IMR-90 (cell line): ENCODE measurements around the gene AHNAK. TPM values are rescaled to one million over a fixed set of nuclear protein-coding genes. Genes with fewer than 3 reads are reported as not detected.

ENCODE experiments used
- ATAC-seq: fragments of 200-7000 bp; cut with Tn5 transposase; 2 replicates; pipeline ENCODE4 v1.9.1; 2020; ENCODE audit warnings: low read depth, mild to moderate bottlenecking, moderate library complexity
- BruUV-seq: library from RNA; stranded (reverse); fragments of 400-500 nt; replicated peaks from 2 replicates; lab custom pipeline; 2021; lab: Mats Ljungman, UMichigan
- CTCF ChIA-PET: fragments of 300-600 bp; formaldehyde crosslinking; extraction: SDS; loops from one replicate; lab custom pipeline; 2021; ENCODE audit warnings: antibody characterized with exemption; lab: Yijun Ruan, JAX
- POLR2A ChIA-PET: fragments of 300-600 bp; sonication (Branson Sonifier 250); formaldehyde crosslinking; loops from one replicate; lab custom pipeline; 2022; ENCODE audit warnings: antibody characterized with exemption; ENCODE audit not compliant: unreplicated experiment; lab: Charles Lee
- DNase-seq: peaks from one replicate; pipeline ENCODE4 v3.0.0; 2013
- H2AFZ ChIP-seq: replicated peaks from 2 replicates; pipeline ENCODE3; 2013; ENCODE audit warnings: low read length, mild to moderate bottlenecking; ENCODE audit not compliant: poor library complexity
- H2AK5ac ChIP-seq: 2 replicates; pipeline ENCODE4 v1.6.1; 2013; ENCODE audit warnings: low read depth, low read length, inconsistent platforms
- H2AK9ac ChIP-seq: replicated peaks from 2 replicates; pipeline ENCODE3; 2013; ENCODE audit warnings: mild to moderate bottlenecking, low read depth, low read length, moderate library complexity; ENCODE audit not compliant: poor library complexity
- H2BK120ac ChIP-seq: 2 replicates; pipeline ENCODE4 v1.6.1; 2013; ENCODE audit warnings: low read depth, low read length, inconsistent platforms
- H2BK15ac ChIP-seq: 3 replicates; pipeline ENCODE4 v1.6.1; 2013; ENCODE audit warnings: low read depth, low read length, inconsistent platforms
- H2BK20ac ChIP-seq: 2 replicates; pipeline ENCODE4 v1.6.1; 2013; ENCODE audit warnings: low read depth, mild to moderate bottlenecking, inconsistent platforms, low read length, moderate library complexity
- H2BK5ac ChIP-seq: 2 replicates; pipeline ENCODE4 v1.6.1; 2013; ENCODE audit warnings: mild to moderate bottlenecking, low read depth, low read length, inconsistent platforms; ENCODE audit not compliant: poor library complexity, severe bottlenecking
- H3K14ac ChIP-seq: replicated peaks from 2 replicates; pipeline ENCODE4 v1.6.1; 2013; ENCODE audit warnings: low read depth, low read length, inconsistent platforms
- H3K18ac ChIP-seq: 2 replicates; pipeline ENCODE4 v1.6.1; 2013; ENCODE audit warnings: low read depth, low read length, control low read depth
- H3K23ac ChIP-seq: 2 replicates; pipeline ENCODE4 v1.6.1; 2013; ENCODE audit warnings: low read depth, low read length, inconsistent platforms
- H3K27ac ChIP-seq: 2 replicates; pipeline ENCODE4 v1.5.1; 2013; ENCODE audit warnings: mild to moderate bottlenecking, control low read depth, low read length; ENCODE audit not compliant: insufficient read depth
- H3K27me3 ChIP-seq: 2 replicates; pipeline ENCODE4 v1.6.1; 2013; ENCODE audit warnings: low read length; ENCODE audit not compliant: control insufficient read depth, insufficient read depth
- H3K36me3 ChIP-seq: 2 replicates; pipeline ENCODE4 v1.6.1; 2013; ENCODE audit warnings: low read length, mixed read lengths; ENCODE audit not compliant: control insufficient read depth, insufficient read depth
- H3K4ac ChIP-seq: 2 replicates; pipeline ENCODE4 v1.6.1; 2013; ENCODE audit warnings: low read depth, low read length, inconsistent platforms
- H3K4me1 ChIP-seq: 2 replicates; pipeline ENCODE4 v1.6.1; 2013; ENCODE audit warnings: low read length, mixed read lengths; ENCODE audit not compliant: control insufficient read depth, insufficient read depth
- H3K4me2 ChIP-seq: 2 replicates; pipeline ENCODE4 v1.6.1; 2013; ENCODE audit warnings: low read depth, mild to moderate bottlenecking, control low read depth, low read length, moderate library complexity
- H3K4me3 ChIP-seq: 2 replicates; pipeline ENCODE4 v1.5.1; 2013; ENCODE audit warnings: low read depth, mild to moderate bottlenecking, control low read depth, low read length, moderate library complexity; ENCODE audit not compliant: insufficient read depth
- H3K56ac ChIP-seq: 2 replicates; pipeline ENCODE4 v1.6.1; 2013; ENCODE audit warnings: low read length, inconsistent platforms; ENCODE audit not compliant: insufficient read depth; ENCODE audit errors: extremely low read depth
- H3K79me1 ChIP-seq, 2 experiments: 2 replicates each; pipeline ENCODE4 v1.6.1; 2013; ENCODE audit warnings: low read length in 2 of 2, inconsistent platforms in 1 of 2, low read depth in 1 of 2
- H3K9ac ChIP-seq: 2 replicates; pipeline ENCODE4 v1.6.1; 2013; ENCODE audit warnings: low read depth, low read length, control low read depth
- H3K9me1 ChIP-seq: 2 replicates; pipeline ENCODE4 v1.6.1; 2013; ENCODE audit warnings: low read length, inconsistent platforms; ENCODE audit not compliant: insufficient read depth
- H3K9me3 ChIP-seq: 2 replicates; pipeline ENCODE4 v1.6.1; 2013; ENCODE audit warnings: low read length; ENCODE audit not compliant: control insufficient read depth, insufficient read depth
- H4K20me1 ChIP-seq: 2 replicates; pipeline ENCODE4 v1.6.1; 2013; ENCODE audit warnings: low read length, inconsistent platforms; ENCODE audit not compliant: insufficient read depth
- H4K5ac ChIP-seq: 2 replicates; pipeline ENCODE4 v1.6.1; 2013; ENCODE audit warnings: mild to moderate bottlenecking, low read depth, low read length, control low read depth
- H4K8ac ChIP-seq, 2 experiments: 2 replicates each; pipeline ENCODE4 v1.6.1; 2013; ENCODE audit warnings: low read depth in 2 of 2, low read length in 2 of 2, control low read depth in 1 of 2, inconsistent platforms in 1 of 2
- H4K91ac ChIP-seq: 2 replicates; pipeline ENCODE4 v1.6.1; 2013; ENCODE audit warnings: low read depth, low read length, inconsistent platforms; ENCODE audit not compliant: insufficient read depth
- BHLHE40 ChIP-seq: fragments of 150-350 bp; IDR thresholded peaks from 2 replicates; pipeline ENCODE4 v1.6.1; 2016; ENCODE audit warnings: mild to moderate bottlenecking, low read depth, low read length
- CEBPB ChIP-seq: IDR thresholded peaks from 2 replicates; pipeline ENCODE4 v1.6.1; 2012; ENCODE audit warnings: low read depth, low read length, improper control_type of control experiment
- CHD1 ChIP-seq: IDR thresholded peaks from 2 replicates; pipeline ENCODE4 v1.6.1; 2012; ENCODE audit warnings: low read depth, low read length, improper control_type of control experiment
- CTCF ChIP-seq: conservative IDR thresholded peaks from 2 replicates; pipeline ENCODE4 v1.5.1; 2012; ENCODE audit warnings: mild to moderate bottlenecking, low read depth, low read length, improper control_type of control experiment
- ELK1 ChIP-seq: fragments of 150-350 bp; IDR thresholded peaks from 2 replicates; pipeline ENCODE4 v1.6.1; 2016; ENCODE audit warnings: low read depth, mild to moderate bottlenecking, low read length, moderate library complexity, borderline replicate concordance
- MAFK ChIP-seq: IDR thresholded peaks from 2 replicates; pipeline ENCODE4 v1.6.1; 2012; ENCODE audit warnings: low read depth, low read length, improper control_type of control experiment
- MAZ ChIP-seq: IDR thresholded peaks from 2 replicates; pipeline ENCODE4 v1.6.1; 2012; ENCODE audit warnings: low read depth, mild to moderate bottlenecking, low read length, improper control_type of control experiment, moderate library complexity, borderline replicate concordance
- NFE2L2 ChIP-seq: fragments of 150-350 bp; IDR thresholded peaks from 2 replicates; pipeline ENCODE4 v1.6.1; 2016; ENCODE audit warnings: low read depth, mild to moderate bottlenecking, low read length
- RFX5 ChIP-seq: IDR thresholded peaks from 2 replicates; pipeline ENCODE4 v1.8.0; 2012; ENCODE audit warnings: low read depth, mild to moderate bottlenecking, low read length, moderate library complexity
- WGBS, 2 experiments: methylation state at CpG; one replicate each; pipeline versions ENCODE4 v1.1.5 to v1.1.7; 2013; ENCODE audit warnings: missing lambda C conversion rate in 2 of 2; ENCODE audit not compliant: insufficient read length in 1 of 2; ENCODE audit errors: extremely low coverage in 2 of 2; 5-methylcytosine and 5-hydroxymethylcytosine counted together
- dilution Hi-C: fragments of 300-500 bp; cut with HindIII; formaldehyde crosslinking; loops from one replicate; pipeline ENCODE4 v1.14.3; 2018; ENCODE audit warnings: low sequenced_read_pairs; ENCODE audit not compliant: unreplicated experiment
- in situ Hi-C: fragments of 300-500 bp; cut with MboI; formaldehyde crosslinking; loops from 3 replicates; pipeline ENCODE4 v1.14.3; 2019; ENCODE audit warnings: low sequenced_read_pairs, inconsistent platforms, mixed read lengths
- intact Hi-C: fragments of 100-400 bp; cut with micrococcal nuclease; formaldehyde crosslinking; loops from 2 replicates; pipeline ENCODE4 v1.10.0; 2022
- polyA plus RNA-seq, 3 experiments: library from polyadenylated mRNA; depleted of rRNA; stranded (reverse); fragments of >200 nt; gene quantifications; 2 replicates each; pipeline ENCODE4 v1.2.3, GENCODE V29; 2012; ENCODE audit warnings: low replicate concordance in 1 of 3
- total RNA-seq: library from RNA; depleted of rRNA; stranded (reverse); fragments of >200 nt; gene quantifications from 2 replicates; pipeline ENCODE4 v1.2.3, GENCODE V29; 2012
- TF ChIP-seq, protein P1 (sequence below): fragments of 150-350 bp; IDR thresholded peaks from 2 replicates; pipeline ENCODE4 v1.6.1; 2017; ENCODE audit warnings: mild to moderate bottlenecking, antibody characterized with exemption, low read length, low read depth

AHNAK gene
- total and polyA plus RNA-seq, 2 of the 4 experiments (the other 2 are of a cell fraction) = 95.1 to 695 TPM

- Histone ChIP-seq H3K9me1 (no peaks in the 10 kb centered on the region), H4K91ac (no peak overlapping the region), H3K56ac (no peak overlapping the region), H4K8ac (no peak overlapping the region), H3K4ac (no peak overlapping the region), H4K5ac (no peak overlapping the region), H2BK5ac (no peak overlapping the region), H2BK120ac (no peak overlapping the region), H3K27ac (no peak overlapping the region), H3K23ac (no peak overlapping the region), H2AFZ (peak overlapping the region; percentile 58), H3K4me2 (no peak overlapping the region), H2BK20ac (no peak overlapping the region), H2AK5ac (no peak overlapping the region), H3K4me1 (no peaks in the 10 kb centered on the region), H3K27me3 (no peaks in the 10 kb centered on the region), H4K20me1 (no peaks in the 10 kb centered on the region), H2BK15ac (no peak overlapping the region), H3K18ac (no peak overlapping the region), H2AK9ac (no peak overlapping the region), H3K9ac (no peak overlapping the region), H3K36me3 (no peaks in the 10 kb centered on the region), H3K4me3 (no peak overlapping the region), H3K79me1 (no peaks in the 10 kb centered on the region), H3K14ac (no peak overlapping the region), H3K9me3 (no peaks in the 10 kb centered on the region)
- no peak for ATAC-seq
- dilution Hi-C loops = no loop called here
- 82% methylated on average over 6 of the region's 8 CpGs; no CpG with 5 or more reads in 1 of the 2 experiments for WGBS, 2 experiments
- DNase-seq = no peak
- no TSS peak for BruUV-seq
- in situ Hi-C loops = no loop called here
- intact Hi-C loops = no loop called here
- POLR2A ChIA-PET = interaction anchor here (0.6 kb wide), 1 partner anchor 137 kb away, joined by 3 read pairs; no protein-coding TSS in a partner anchor
- TF ChIP-seq CHD1 = no peak
- no peak for TF ChIP-seq MAFK
- no peak for TF ChIP-seq ELK1
- TF ChIP-seq NFE2L2 = no peak
- no peak for TF ChIP-seq CTCF
- no peak for TF ChIP-seq BHLHE40
- TF ChIP-seq, protein P1, sequence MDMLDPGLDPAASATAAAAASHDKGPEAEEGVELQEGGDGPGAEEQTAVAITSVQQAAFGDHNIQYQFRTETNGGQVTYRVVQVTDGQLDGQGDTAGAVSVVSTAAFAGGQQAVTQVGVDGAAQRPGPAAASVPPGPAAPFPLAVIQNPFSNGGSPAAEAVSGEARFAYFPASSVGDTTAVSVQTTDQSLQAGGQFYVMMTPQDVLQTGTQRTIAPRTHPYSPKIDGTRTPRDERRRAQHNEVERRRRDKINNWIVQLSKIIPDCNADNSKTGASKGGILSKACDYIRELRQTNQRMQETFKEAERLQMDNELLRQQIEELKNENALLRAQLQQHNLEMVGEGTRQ = no peak
- no peak for TF ChIP-seq MAZ
- no peak for TF ChIP-seq RFX5
- TF ChIP-seq CEBPB = no peak
- CTCF ChIA-PET = interaction anchor here (0.7 kb wide), 1 partner anchor 87 kb away, joined by 5 read pairs; no protein-coding TSS in a partner anchor
Observed at GRCh38 chr11:62409831-62410230, 136.8 kb downstream of the AHNAK start.
